HepG2 (cell line): Measurements from ENCODE around the gene ARHGEF11.

Source experiments
- FOSL1 ChIP-seq: sonication (generic); formaldehyde crosslinking; IDR thresholded peaks from 2 replicates; pipeline ENCODE4 v1.9.0; 2021; ENCODE audit warnings: missing genetic modification reagents, borderline replicate concordance
- HIC2 ChIP-seq: sonication (generic); formaldehyde crosslinking; IDR thresholded peaks from 2 replicates; pipeline ENCODE4 v1.9.0; 2022; ENCODE audit warnings: low read depth, missing genetic modification reagents
- HOXD1 ChIP-seq: sonication (generic); formaldehyde crosslinking; IDR thresholded peaks from 2 replicates; pipeline ENCODE4 v1.5.0; 2020; ENCODE audit warnings: missing genetic modification reagents
- JUN ChIP-seq: sonication (generic); formaldehyde crosslinking; IDR thresholded peaks from 2 replicates; pipeline ENCODE4 v1.4.0; 2020; ENCODE audit warnings: mild to moderate bottlenecking, missing genetic modification reagents
- NCOA1 ChIP-seq: sonication (generic); formaldehyde crosslinking; IDR thresholded peaks from 2 replicates; pipeline ENCODE4 v1.9.0; 2021; ENCODE audit warnings: missing genetic modification reagents
- REST ChIP-seq, 2 experiments: IDR thresholded peaks; 2 replicates each; pipeline ENCODE4 v1.6.1; 2011 to 2012; ENCODE audit warnings: low read length in 2 of 2, borderline replicate concordance in 1 of 2, low read depth in 1 of 2, mild to moderate bottlenecking in 1 of 2, moderate library complexity in 1 of 2
- YY1 ChIP-seq: IDR thresholded peaks from 2 replicates; pipeline ENCODE4 v1.6.1; 2011; ENCODE audit warnings: low read length, low read depth, moderate library complexity, mild to moderate bottlenecking; ENCODE audit not compliant: insufficient read depth, insufficient replicate concordance
- ZFX ChIP-seq: sonication (generic); formaldehyde crosslinking; IDR thresholded peaks from 2 replicates; pipeline ENCODE4 v1.4.0; 2020; ENCODE audit warnings: mild to moderate bottlenecking, low read depth, missing genetic modification reagents, moderate library complexity
- ZNF768 ChIP-seq: sonication (generic); formaldehyde crosslinking; IDR thresholded peaks from 2 replicates; pipeline ENCODE4 v1.4.0; 2020; ENCODE audit warnings: missing genetic modification reagents
- ZZZ3 ChIP-seq: sonication (generic); formaldehyde crosslinking; IDR thresholded peaks from 2 replicates; pipeline ENCODE4 v1.4.0; 2020; ENCODE audit warnings: missing genetic modification reagents, mild to moderate bottlenecking, borderline replicate concordance
- TF ChIP-seq, protein P1 (sequence below): sonication (generic); formaldehyde crosslinking; IDR thresholded peaks from 2 replicates; pipeline ENCODE4 v1.4.0; 2020; ENCODE audit warnings: missing genetic modification reagents
- TF ChIP-seq, protein P2 (sequence below): sonication (generic); formaldehyde crosslinking; IDR thresholded peaks from 2 replicates; pipeline ENCODE4 v1.5.0; 2020; ENCODE audit warnings: mild to moderate bottlenecking, missing genetic modification reagents, moderate library complexity

GRCh38 chr1:156895455-156895812, 150.1 kb downstream of the ARHGEF11 start:
- TF ChIP-seq FOSL1 (no peak), NCOA1 (no peak), YY1 (no peak), JUN (CRISPR knock-in tag) (no peak), HIC2 (no peak), REST (IDR thresholded peaks at IDR 0.05; ENCODE audit: borderline replicate concordance in 1 of 2, low read depth in 1 of 2, low read length in 2 of 2) (no peak), ZNF768 (CRISPR knock-in tag) (no peak), ZZZ3 (CRISPR knock-in tag) (no peak), ZFX (CRISPR knock-in tag) (no peak), HOXD1 (no peak)
- TF ChIP-seq, protein P1, sequence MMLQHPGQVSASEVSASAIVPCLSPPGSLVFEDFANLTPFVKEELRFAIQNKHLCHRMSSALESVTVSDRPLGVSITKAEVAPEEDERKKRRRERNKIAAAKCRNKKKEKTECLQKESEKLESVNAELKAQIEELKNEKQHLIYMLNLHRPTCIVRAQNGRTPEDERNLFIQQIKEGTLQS, result no peak
- TF ChIP-seq, protein P2, sequence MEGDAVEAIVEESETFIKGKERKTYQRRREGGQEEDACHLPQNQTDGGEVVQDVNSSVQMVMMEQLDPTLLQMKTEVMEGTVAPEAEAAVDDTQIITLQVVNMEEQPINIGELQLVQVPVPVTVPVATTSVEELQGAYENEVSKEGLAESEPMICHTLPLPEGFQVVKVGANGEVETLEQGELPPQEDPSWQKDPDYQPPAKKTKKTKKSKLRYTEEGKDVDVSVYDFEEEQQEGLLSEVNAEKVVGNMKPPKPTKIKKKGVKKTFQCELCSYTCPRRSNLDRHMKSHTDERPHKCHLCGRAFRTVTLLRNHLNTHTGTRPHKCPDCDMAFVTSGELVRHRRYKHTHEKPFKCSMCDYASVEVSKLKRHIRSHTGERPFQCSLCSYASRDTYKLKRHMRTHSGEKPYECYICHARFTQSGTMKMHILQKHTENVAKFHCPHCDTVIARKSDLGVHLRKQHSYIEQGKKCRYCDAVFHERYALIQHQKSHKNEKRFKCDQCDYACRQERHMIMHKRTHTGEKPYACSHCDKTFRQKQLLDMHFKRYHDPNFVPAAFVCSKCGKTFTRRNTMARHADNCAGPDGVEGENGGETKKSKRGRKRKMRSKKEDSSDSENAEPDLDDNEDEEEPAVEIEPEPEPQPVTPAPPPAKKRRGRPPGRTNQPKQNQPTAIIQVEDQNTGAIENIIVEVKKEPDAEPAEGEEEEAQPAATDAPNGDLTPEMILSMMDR (CRISPR knock-in tag), result no peak
